Astrocyte (in vitro differentiated cells and primary cell): ENCODE measurements around the gene CMTM4.

Source experiments
- EZH2 ChIP-seq: IDR thresholded peaks from 2 replicates; pipeline ENCODE4 v1.6.1; 2012; ENCODE audit warnings: mild to moderate bottlenecking, low read length, inconsistent platforms; ENCODE audit not compliant: insufficient read depth
- TF ChIP-seq, protein P1 (sequence below): IDR thresholded peaks from 2 replicates; pipeline ENCODE4 v1.5.1; 2011; ENCODE audit warnings: low read depth, mild to moderate bottlenecking, inconsistent platforms, low read length, moderate library complexity; ENCODE audit not compliant: insufficient read depth

- TF ChIP-seq, protein P1, sequence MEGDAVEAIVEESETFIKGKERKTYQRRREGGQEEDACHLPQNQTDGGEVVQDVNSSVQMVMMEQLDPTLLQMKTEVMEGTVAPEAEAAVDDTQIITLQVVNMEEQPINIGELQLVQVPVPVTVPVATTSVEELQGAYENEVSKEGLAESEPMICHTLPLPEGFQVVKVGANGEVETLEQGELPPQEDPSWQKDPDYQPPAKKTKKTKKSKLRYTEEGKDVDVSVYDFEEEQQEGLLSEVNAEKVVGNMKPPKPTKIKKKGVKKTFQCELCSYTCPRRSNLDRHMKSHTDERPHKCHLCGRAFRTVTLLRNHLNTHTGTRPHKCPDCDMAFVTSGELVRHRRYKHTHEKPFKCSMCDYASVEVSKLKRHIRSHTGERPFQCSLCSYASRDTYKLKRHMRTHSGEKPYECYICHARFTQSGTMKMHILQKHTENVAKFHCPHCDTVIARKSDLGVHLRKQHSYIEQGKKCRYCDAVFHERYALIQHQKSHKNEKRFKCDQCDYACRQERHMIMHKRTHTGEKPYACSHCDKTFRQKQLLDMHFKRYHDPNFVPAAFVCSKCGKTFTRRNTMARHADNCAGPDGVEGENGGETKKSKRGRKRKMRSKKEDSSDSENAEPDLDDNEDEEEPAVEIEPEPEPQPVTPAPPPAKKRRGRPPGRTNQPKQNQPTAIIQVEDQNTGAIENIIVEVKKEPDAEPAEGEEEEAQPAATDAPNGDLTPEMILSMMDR: no peak
- no peak for TF ChIP-seq EZH2
Measured at GRCh38 chr16:66649636-66650205, 46.8 kb downstream of the CMTM4 start.
